ENCODE measurements around the gene MEGF6. TPM values are rescaled to one million over a fixed set of nuclear protein-coding genes. Genes with fewer than 3 reads are reported as not detected.

The MEGF6 gene
- total RNA-seq, 4 donors from 2014 or later = 10.0 to 24.7 (median 17.1) TPM

DNA sequence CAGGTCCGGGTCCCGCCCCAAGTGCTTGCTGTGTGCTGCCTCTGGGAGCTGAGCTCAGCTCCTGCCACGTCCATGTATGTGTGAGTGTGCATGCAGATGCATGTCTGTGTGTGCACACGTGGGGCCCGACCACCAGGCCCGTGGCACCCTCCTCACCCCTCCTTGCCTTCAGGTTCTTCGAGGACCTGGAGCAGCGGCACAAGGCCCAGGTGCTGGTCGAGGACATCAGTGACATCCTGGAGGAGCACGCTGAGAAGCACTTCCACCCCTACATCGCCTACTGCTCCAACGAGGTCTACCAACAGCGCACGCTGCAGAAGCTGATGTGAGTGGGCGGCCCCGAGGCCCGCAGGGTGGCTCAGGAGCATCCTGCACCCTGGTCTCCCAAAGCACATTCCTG lies 138.4 kb downstream of the MEGF6 start:
- TF ChIP-seq, protein P1, sequence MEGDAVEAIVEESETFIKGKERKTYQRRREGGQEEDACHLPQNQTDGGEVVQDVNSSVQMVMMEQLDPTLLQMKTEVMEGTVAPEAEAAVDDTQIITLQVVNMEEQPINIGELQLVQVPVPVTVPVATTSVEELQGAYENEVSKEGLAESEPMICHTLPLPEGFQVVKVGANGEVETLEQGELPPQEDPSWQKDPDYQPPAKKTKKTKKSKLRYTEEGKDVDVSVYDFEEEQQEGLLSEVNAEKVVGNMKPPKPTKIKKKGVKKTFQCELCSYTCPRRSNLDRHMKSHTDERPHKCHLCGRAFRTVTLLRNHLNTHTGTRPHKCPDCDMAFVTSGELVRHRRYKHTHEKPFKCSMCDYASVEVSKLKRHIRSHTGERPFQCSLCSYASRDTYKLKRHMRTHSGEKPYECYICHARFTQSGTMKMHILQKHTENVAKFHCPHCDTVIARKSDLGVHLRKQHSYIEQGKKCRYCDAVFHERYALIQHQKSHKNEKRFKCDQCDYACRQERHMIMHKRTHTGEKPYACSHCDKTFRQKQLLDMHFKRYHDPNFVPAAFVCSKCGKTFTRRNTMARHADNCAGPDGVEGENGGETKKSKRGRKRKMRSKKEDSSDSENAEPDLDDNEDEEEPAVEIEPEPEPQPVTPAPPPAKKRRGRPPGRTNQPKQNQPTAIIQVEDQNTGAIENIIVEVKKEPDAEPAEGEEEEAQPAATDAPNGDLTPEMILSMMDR (IDR thresholded peaks at IDR 0.05; ENCODE audit: low read depth) = no peak

DNA sequence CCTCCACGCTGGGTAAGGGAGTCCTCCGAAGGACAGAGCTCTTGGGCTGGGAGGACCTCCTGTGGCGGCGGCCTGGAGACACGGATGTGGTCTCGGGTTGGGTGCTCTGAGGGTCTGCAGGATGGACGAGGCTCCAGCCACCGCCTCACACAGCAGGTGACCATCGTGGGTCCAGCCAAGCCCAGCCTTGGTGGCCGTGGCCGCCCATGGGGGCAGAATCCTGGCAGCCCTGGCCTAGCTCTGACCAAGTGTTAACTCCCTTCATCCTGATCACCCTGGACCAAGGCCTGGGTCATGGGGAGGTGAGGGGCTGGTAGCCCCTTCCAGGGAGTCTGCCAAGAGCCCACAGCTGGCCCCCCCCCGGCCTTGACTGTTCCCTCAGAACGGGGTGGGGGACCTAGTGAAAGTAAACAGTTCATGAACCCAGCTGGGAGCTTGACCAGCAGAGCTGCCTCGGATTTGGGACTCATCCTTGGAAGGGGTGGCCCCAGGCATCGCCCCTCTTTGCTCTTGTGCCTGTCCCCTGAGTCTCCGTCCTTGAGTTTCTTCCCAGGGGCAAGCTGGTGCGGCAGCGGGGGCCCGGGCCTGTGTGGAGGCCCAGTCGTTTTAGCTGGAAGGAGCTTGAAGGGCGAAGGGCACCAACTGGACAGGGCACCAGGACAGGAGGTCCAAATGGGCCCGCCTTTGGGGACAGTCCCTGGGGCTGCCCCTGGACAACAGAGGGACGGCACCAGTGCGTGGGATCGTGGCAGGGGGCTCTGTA lies 139.0 kb downstream of the MEGF6 start:
- TF ChIP-seq, protein P1 (IDR thresholded peaks at IDR 0.05; ENCODE audit: low read depth) = no peak

DNA sequence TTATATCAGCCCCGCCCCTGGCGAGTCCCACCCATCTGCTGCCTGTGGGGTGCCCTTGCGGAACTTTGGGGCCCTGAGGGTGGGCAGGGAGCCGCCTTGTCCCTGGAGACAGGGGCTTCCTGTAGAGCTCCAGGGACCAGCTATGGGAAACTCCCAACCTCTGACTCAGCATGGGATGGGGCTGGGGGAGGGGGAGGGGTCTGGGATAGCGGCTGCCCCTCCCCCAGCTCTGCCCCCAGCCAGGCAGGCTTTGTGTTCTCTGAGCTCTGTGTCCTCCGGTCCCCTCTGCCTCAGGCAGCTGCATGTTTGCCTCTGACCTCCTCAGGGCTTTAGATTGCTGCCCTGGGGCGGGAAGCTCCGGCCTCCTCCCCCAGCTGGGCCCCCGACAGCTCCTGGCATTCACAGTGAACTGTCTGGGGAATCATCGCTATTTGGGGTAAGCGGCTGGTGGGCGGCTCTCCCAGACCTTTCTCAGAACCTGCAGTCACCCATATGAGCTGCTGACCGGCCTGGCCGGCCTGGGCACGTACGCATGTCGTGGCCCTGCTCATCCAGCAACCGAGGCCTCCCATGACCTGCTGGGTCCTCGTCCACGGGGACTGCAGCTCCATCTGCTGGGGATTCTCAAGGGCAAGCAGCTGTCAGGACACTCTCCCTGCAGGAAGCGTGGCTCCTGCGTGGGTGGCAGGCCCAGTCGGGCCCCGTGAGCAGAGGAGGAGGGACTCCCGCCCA lies 139.8 kb downstream of the MEGF6 start:
- TF ChIP-seq, protein P1 (IDR thresholded peaks at IDR 0.05; ENCODE audit: low read depth) = no peak

DNA sequence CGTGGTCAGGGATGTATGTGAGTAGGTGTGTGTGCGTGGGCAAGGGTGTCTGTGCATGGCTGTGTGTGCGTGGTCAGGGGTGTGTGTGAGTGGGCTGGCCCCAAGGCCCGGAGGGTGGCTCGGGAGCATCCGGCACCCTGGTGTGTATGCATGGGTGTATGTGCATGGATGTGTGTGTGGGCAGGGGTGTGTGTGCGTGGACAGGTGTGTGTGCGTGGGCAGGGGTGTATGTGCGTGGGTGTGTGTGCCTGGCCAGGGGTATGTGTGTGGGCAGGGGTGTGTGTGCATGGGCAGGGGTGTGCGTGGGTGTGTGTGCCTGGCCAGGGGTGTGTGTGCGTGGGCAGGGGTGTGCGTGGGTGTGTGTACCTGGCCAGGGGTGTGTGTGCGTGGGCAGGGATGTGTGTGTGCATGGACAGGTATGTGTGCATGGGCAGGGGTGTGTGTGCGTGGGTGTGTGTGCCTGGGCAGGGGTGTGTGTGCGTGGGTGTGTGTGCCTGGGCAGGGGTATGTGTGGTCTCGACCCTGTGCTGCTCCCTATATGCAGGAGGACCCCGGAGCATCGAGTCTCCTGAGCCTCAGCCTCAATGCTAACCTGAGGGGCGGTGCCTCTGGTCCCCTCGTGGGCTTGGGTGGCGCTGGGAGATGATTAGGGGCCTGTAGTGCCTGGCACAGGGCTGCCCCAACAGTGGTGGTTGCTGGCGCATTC lies 140.5 kb downstream of the MEGF6 start:
- TF ChIP-seq, protein P1 (IDR thresholded peaks at IDR 0.05; ENCODE audit: low read depth) = no peak

DNA sequence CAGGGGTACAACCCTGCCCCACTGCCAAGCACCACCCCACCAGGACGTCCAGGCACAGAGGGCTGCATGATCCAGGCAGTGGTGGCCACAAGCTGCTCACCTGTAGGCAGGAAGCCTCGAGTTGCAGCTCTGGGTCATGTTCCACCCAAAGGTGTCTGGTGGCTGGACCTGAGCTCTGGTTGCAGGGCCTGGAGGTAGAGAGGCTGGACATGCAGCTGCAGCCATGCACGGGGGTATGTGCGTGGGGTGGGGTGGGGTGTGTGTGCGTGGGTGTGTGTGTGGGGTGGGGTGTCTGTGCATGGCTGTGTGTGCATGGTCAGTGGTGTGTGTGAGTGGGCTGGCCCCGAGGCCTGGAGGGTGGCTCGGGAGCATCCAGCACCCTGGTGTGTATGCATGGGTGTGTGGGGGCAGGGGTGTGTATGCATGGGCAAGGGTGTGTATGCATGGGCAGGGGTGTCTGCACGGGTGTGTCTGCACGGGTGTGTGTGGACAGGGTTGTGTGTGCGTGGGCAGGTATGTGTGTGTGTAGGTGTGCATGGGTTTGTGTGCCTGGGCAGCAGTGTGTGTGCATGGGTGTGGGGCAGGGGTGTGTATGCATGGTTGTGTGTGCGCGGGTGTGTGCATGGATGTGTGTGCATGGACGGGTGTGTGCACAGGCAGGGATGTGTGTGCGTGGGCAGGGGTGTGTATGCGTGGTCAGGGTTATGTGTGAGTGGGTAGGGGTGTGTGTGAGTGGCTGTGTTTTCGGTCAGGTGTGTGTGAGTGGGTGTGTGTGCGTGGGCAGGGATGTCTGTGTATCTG lies 141.3 kb downstream of the MEGF6 start:
- TF ChIP-seq, protein P1 (IDR thresholded peaks at IDR 0.05; ENCODE audit: low read depth) = no peak

DNA sequence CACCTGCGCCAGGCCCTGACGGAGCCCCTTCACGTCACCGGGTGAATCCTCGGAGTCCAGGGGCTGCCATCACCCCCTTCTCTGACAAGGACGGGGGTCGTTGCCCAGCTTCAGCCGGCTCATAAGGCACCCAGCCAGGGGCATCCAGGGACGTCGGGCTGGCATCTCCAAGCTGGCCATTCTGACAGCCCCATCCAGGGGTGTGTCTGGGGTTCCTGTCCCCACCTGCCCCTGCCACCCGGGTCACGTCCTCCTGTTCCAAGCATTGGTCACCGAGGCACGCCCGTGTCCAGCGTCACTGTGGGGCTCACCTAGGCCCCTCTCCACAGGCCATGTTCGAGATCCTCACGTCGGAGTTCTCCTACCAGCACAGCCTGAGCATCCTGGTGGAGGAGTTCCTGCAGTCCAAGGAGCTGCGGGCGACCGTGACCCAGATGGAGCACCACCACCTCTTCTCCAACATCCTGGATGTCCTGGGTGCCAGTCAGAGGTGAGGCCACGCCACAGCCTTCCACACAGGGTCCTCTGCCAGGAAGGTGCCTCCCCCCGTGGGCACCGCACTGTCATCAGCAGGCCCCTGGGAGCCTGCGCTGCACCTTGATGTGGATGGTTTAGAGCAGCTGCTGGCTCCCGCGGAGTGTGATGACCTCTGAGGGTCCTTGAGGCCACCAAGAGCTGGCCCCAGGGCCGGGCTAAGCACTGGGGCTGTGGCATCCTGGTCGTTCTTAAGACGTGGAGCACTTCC lies 142.0 kb downstream of the MEGF6 start:
- TF ChIP-seq, protein P1 (IDR thresholded peaks at IDR 0.05; ENCODE audit: low read depth) = no peak

All from subcutaneous adipose tissue (tissue), 4 donors.